WTC11 (cell line): ENCODE data around the gene PPP4R4. TPM values are rescaled to one million over a fixed set of nuclear protein-coding genes. Genes with fewer than 3 reads are reported as not detected.

Experiments
- ATAC-seq: fragments of 200-7000 bp; cut with Tn5 transposase; 2 replicates; pipeline ENCODE4 v1.10.0; 2021; ENCODE audit warnings: mild to moderate bottlenecking, moderate library complexity
- CTCF ChIA-PET: fragments of 300-600 bp; sonication (Branson Sonifier 250); formaldehyde crosslinking; loops from one replicate; lab custom pipeline; 2021; ENCODE audit warnings: antibody characterized with exemption; lab: Charles Lee
- POLR2A ChIA-PET: fragments of 350-600 bp; sonication (Branson Sonifier 250); formaldehyde crosslinking; loops from one replicate; lab custom pipeline; 2021; ENCODE audit warnings: antibody characterized with exemption; lab: Charles Lee
- DNase-seq: peaks from one replicate; pipeline ENCODE4 v3.0.0; 2021; ENCODE audit warnings: low spot score
- H3K27ac Mint-ChIP-seq: 2 replicates; pipeline ENCODE4 v1.8.0; 2021; ENCODE audit warnings: mixed read lengths
- H3K27me3 Mint-ChIP-seq: 2 replicates; pipeline ENCODE4 v1.8.0; 2021; ENCODE audit warnings: low read depth, mild to moderate bottlenecking, moderate library complexity, mixed read lengths
- H3K36me3 Mint-ChIP-seq: 2 replicates; pipeline ENCODE4 v1.8.0; 2021; ENCODE audit warnings: mixed read lengths
- H3K4me1 Mint-ChIP-seq: 2 replicates; pipeline ENCODE4 v1.8.0; 2022; ENCODE audit warnings: mixed read lengths
- H3K4me3 Mint-ChIP-seq: 2 replicates; pipeline ENCODE4 v1.8.0; 2021; ENCODE audit warnings: mild to moderate bottlenecking, moderate library complexity, mixed read lengths
- H3K9me3 Mint-ChIP-seq: 2 replicates; pipeline ENCODE4 v1.8.0; 2021; ENCODE audit warnings: mixed read lengths
- ATF1 ChIP-seq: sonication (generic); formaldehyde crosslinking; IDR thresholded peaks from 2 replicates; pipeline ENCODE4 v1.8.1; 2023; ENCODE audit warnings: mild to moderate bottlenecking, moderate library complexity, missing genetic modification reagents
- CBFB ChIP-seq: sonication (generic); formaldehyde crosslinking; IDR thresholded peaks from 2 replicates; pipeline ENCODE4 v1.8.1; 2022; ENCODE audit warnings: mild to moderate bottlenecking, low read depth, missing genetic modification reagents
- CREM ChIP-seq: sonication (generic); formaldehyde crosslinking; IDR thresholded peaks from 2 replicates; pipeline ENCODE4 v1.8.1; 2022; ENCODE audit warnings: mild to moderate bottlenecking, missing genetic modification reagents, moderate library complexity
- E2F5 ChIP-seq: sonication (generic); formaldehyde crosslinking; IDR thresholded peaks from 2 replicates; pipeline ENCODE4 v1.8.1; 2022; ENCODE audit warnings: mild to moderate bottlenecking, moderate library complexity, missing genetic modification reagents
- EMX1 ChIP-seq: fragments of 250-450 bp; sonication (Bioruptor Pico); IDR thresholded peaks from 2 replicates; pipeline ENCODE4 v1.8.0; 2021; ENCODE audit warnings: mild to moderate bottlenecking
- ETV6 ChIP-seq: sonication (generic); formaldehyde crosslinking; IDR thresholded peaks from 2 replicates; pipeline ENCODE4 v1.8.1; 2022; ENCODE audit warnings: mild to moderate bottlenecking, missing genetic modification reagents
- HMGXB4 ChIP-seq: sonication (generic); formaldehyde crosslinking; IDR thresholded peaks from 2 replicates; pipeline ENCODE4 v1.8.1; 2023; ENCODE audit warnings: mild to moderate bottlenecking, moderate library complexity, missing genetic modification reagents
- IRF1 ChIP-seq: sonication (generic); formaldehyde crosslinking; IDR thresholded peaks from 2 replicates; pipeline ENCODE4 v1.8.0; 2023; ENCODE audit warnings: missing genetic modification reagents
- KAT7 ChIP-seq: sonication (generic); formaldehyde crosslinking; IDR thresholded peaks from 2 replicates; pipeline ENCODE4 v1.8.1; 2023; ENCODE audit warnings: missing genetic modification reagents, mild to moderate bottlenecking, borderline replicate concordance
- MAX ChIP-seq: sonication (generic); formaldehyde crosslinking; IDR thresholded peaks from 2 replicates; pipeline ENCODE4 v1.8.0; 2022; ENCODE audit warnings: mild to moderate bottlenecking, missing genetic modification reagents
- MYBL2 ChIP-seq: sonication (generic); formaldehyde crosslinking; IDR thresholded peaks from 2 replicates; pipeline ENCODE4 v1.8.1; 2023; ENCODE audit warnings: mild to moderate bottlenecking, moderate library complexity, missing genetic modification reagents
- NFATC4 ChIP-seq: fragments of 250-450 bp; sonication (Bioruptor Pico); IDR thresholded peaks from 2 replicates; pipeline ENCODE4 v1.9.0; 2021; ENCODE audit warnings: mild to moderate bottlenecking
- NR3C1 ChIP-seq: sonication (generic); formaldehyde crosslinking; conservative IDR thresholded peaks from 2 replicates; pipeline ENCODE4 v1.8.1; 2023; ENCODE audit warnings: low read depth, mild to moderate bottlenecking, missing genetic modification reagents
- OVOL2 ChIP-seq: fragments of 250-450 bp; sonication (Bioruptor Pico); IDR thresholded peaks from 2 replicates; pipeline ENCODE4 v1.9.0; 2021; ENCODE audit warnings: mild to moderate bottlenecking, borderline replicate concordance
- RELA ChIP-seq: sonication (generic); formaldehyde crosslinking; IDR thresholded peaks from 2 replicates; pipeline ENCODE4 v1.8.1; 2022; ENCODE audit warnings: missing genetic modification reagents, mild to moderate bottlenecking, borderline replicate concordance
- SMAD3 ChIP-seq: sonication (generic); formaldehyde crosslinking; IDR thresholded peaks from 2 replicates; pipeline ENCODE4 v1.8.0; 2022; ENCODE audit warnings: missing genetic modification reagents, mild to moderate bottlenecking, borderline replicate concordance
- TEAD1 ChIP-seq: sonication (generic); formaldehyde crosslinking; IDR thresholded peaks from 2 replicates; pipeline ENCODE4 v1.8.0; 2022; ENCODE audit warnings: mild to moderate bottlenecking, missing genetic modification reagents
- ZBTB21 ChIP-seq: sonication (generic); formaldehyde crosslinking; IDR thresholded peaks from 2 replicates; pipeline ENCODE4 v1.8.1; 2023; ENCODE audit warnings: mild to moderate bottlenecking, missing genetic modification reagents, borderline replicate concordance
- ZNF121 ChIP-seq: sonication (generic); formaldehyde crosslinking; IDR thresholded peaks from 2 replicates; pipeline ENCODE4 v1.8.0; 2023; ENCODE audit warnings: missing genetic modification reagents
- ZNF263 ChIP-seq: sonication (generic); formaldehyde crosslinking; IDR thresholded peaks from 2 replicates; pipeline ENCODE4 v1.8.1; 2022; ENCODE audit warnings: low read depth, mild to moderate bottlenecking, moderate library complexity, missing genetic modification reagents
- ZNF396 ChIP-seq: fragments of 250-450 bp; sonication (Bioruptor Pico); IDR thresholded peaks from 2 replicates; pipeline ENCODE4 v1.8.0; 2021; ENCODE audit warnings: mild to moderate bottlenecking, moderate library complexity, borderline replicate concordance
- total RNA-seq: library from RNA; stranded (reverse); gene quantifications from 3 replicates; pipeline ENCODE4 v1.2.3, GENCODE V29; 2021
- TF ChIP-seq, protein P1 (sequence below): sonication (generic); formaldehyde crosslinking; IDR thresholded peaks from 2 replicates; pipeline ENCODE4 v1.8.1; 2022; ENCODE audit warnings: low read depth, missing genetic modification reagents, borderline replicate concordance
- TF ChIP-seq, protein P2 (sequence below): sonication (generic); formaldehyde crosslinking; IDR thresholded peaks from 2 replicates; pipeline ENCODE4 v1.8.1; 2023; ENCODE audit warnings: mild to moderate bottlenecking, missing genetic modification reagents, moderate library complexity

PPP4R4 gene
- total RNA-seq, 1 experiment from 2014 or later: 9.6 TPM

DNA sequence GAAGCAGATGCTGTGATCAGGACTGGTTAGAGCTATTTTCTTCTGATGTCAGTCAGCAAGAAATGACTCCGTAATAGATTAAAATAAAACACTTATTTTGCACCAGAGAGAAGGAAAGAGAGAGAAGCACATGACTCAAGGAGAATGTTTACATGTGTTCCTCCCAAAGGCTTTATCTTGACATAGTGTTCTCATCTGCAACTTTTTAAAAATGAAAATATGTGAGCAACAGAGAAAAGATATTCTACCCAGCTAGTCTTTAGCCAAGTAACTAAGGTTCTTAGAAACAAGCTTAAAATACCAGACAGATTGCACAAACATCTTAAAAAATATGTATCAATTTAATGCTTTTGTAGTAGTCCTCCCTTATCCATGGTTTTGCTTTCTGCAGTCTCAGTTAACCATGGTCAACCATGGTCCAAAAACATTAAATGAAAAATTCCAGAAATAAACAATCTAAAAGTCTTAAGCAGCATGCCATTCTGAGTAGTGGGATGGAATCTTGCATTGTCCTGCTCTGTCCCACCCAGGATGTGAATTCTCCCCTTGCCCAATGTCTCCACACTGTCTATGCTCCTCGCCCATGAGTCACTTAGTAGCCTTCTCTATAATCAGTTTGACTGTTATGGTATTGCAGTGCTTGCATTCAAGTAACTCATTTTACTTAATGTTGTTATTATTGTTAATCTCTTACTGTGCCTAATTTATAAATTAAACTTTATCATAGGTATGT is 109.0 kb downstream of the PPP4R4 start (continued):
- TF ChIP-seq, protein P1, sequence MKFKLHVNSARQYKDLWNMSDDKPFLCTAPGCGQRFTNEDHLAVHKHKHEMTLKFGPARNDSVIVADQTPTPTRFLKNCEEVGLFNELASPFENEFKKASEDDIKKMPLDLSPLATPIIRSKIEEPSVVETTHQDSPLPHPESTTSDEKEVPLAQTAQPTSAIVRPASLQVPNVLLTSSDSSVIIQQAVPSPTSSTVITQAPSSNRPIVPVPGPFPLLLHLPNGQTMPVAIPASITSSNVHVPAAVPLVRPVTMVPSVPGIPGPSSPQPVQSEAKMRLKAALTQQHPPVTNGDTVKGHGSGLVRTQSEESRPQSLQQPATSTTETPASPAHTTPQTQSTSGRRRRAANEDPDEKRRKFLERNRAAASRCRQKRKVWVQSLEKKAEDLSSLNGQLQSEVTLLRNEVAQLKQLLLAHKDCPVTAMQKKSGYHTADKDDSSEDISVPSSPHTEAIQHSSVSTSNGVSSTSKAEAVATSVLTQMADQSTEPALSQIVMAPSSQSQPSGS: no peak
- no peak for TF ChIP-seq RELA
- TF ChIP-seq KAT7 (CRISPR knock-in tag): no peak
- TF ChIP-seq MYBL2 (CRISPR knock-in tag): no peak
- TF ChIP-seq HMGXB4: no peak

- Mint-ChIP-seq H3K27ac (no peak overlapping the region), H3K27me3 (no peaks in the 10 kb centered on the region), H3K4me3 (no peak overlapping the region), H3K4me1 (no peaks in the 10 kb centered on the region), H3K36me3 (no peaks in the 10 kb centered on the region), H3K9me3 (peaks cover 6% of the 10 kb centered on the region)
- POLR2A ChIA-PET: no interaction called here
- no peak for ATAC-seq
- no peak for DNase-seq
- TF ChIP-seq EMX1 (CRISPR knock-in tag) (no peak), ZNF121 (CRISPR knock-in tag) (no peak), SMAD3 (CRISPR knock-in tag) (no peak), ZNF396 (CRISPR knock-in tag) (no peak), OVOL2 (CRISPR knock-in tag) (no peak), E2F5 (no peak), ATF1 (CRISPR knock-in tag) (no peak), CBFB (CRISPR knock-in tag) (no peak), NFATC4 (no peak), MAX (CRISPR knock-in tag) (no peak), ZBTB21 (CRISPR knock-in tag) (no peak), CREM (CRISPR knock-in tag) (no peak), NR3C1 (CRISPR knock-in tag) (no peak), IRF1 (CRISPR knock-in tag) (no peak), TEAD1 (no peak), ZNF263 (no peak), ETV6 (CRISPR knock-in tag) (no peak)
- TF ChIP-seq, protein P2, sequence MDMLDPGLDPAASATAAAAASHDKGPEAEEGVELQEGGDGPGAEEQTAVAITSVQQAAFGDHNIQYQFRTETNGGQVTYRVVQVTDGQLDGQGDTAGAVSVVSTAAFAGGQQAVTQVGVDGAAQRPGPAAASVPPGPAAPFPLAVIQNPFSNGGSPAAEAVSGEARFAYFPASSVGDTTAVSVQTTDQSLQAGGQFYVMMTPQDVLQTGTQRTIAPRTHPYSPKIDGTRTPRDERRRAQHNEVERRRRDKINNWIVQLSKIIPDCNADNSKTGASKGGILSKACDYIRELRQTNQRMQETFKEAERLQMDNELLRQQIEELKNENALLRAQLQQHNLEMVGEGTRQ: no peak
- CTCF ChIA-PET: no interaction called here
These were observed 110.1 kb downstream of the PPP4R4 start for GRCh38 chr14:94284221-94284620.
